ENCODE results near the gene POLR3F.

DNA sequence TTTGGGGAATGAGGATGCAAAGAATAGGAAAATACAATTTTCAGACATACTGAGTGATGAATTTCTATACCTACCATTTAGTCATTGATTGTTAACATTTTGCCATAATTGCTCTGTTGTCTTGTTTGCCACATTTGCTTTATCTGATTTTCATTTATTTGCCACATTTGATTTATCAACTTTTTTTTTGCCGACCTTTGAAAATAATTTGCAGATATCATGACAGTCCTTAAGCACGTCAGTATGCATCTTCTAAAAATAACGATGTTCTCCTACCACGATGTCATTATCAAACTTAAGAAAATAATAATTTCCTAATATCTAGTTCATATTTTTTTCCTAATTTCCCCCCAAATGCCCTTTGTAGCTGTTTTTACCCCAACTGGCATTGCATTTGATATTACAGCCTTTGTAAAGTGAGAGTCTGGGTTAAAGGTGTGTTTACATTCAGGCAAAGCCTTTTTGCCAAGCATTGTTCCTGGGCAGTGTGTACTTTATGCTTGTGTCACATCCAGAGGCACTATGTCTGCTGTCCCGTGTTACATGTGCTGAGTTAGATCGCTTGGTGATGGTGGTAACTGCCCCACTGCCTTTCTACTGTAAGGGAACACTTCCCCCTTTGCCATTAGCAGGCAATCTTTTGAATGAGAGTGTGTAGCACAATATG is 66.9 kb downstream of the POLR3F start:
- TF ChIP-seq POLR2A (IDR thresholded peaks at IDR 0.05; ENCODE audit: low read length) (no peak), GATA1 (IDR thresholded peaks at IDR 0.05; ENCODE audit: low read depth, low read length) (no peak)

All from erythroblast (primary cell).